Activated CD8-positive, alpha-beta memory T cell treated with anti-CD3 and anti-CD28 coated beads, Interleukin-2, amount 50 U/mL, for 4 hours (primary cell): ENCODE results near the gene AGAP1.

Experiments
- DNase-seq: peaks from one replicate; pipeline ENCODE4 v3.0.0-alpha.2; 2020

The AGAP1 gene

DNA sequence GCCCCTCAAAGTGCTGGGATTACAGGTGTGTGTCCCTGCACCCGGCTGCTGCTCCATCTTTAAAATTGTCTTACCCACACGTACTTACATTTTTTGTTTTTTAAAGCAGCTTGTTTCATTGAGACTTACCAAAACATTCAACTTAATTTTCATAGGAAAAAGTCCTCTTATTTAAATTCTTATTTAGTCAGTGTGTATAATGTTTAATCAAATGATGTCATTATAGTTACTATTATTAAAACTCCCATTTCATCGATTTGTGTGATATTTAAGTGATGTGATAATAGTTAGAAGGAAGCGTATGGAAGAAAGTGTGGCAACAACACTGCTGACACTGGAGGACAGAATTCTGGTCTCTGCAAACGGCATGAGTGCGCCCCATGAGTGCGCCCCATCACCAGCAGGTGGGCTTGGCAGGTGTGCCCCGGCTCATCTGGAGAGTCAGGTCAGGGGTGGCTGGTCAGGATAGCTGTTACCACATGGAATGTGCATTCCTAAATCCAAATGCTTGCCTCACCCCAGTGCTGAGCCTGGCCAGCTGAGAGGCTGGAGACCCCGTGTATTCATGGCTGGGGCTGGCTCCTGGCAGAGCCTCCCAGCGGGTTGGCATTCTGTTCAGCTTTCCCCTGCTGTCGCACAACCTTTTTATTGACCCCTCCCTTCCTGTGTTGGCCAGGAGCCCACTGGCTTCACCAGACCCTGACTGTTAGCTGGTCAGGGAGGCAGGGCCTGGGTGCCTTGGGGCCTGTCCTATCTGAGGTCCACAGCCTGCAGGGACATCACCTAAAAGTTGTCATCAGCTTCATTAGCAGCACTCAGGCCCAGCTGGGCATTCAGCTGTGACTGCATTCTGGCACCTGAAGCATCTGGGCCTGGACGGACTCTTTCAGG is 79.7 kb downstream of the AGAP1 start:
- DNase-seq, result no peak

DNA sequence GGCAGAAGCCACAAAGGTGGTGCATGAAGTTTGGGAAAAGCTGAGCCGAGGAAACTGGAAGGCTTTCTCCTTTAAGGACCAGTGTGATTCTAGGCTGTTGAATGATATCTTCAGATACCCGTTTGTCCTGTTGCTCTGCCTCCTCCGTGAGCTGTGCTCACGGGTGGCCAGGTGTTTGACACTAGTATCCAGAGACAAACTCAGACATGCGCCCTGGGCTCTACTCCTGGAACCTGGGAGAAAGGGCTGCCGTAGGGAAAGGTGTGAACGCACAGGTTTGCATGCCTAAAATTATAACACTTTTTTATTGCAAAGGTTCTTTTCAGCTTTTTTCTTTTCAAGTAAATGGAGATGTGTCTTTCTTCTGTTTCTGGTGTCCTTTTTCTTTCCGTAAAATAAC is 81.6 kb downstream of the AGAP1 start:
- DNase-seq, result no peak

DNA sequence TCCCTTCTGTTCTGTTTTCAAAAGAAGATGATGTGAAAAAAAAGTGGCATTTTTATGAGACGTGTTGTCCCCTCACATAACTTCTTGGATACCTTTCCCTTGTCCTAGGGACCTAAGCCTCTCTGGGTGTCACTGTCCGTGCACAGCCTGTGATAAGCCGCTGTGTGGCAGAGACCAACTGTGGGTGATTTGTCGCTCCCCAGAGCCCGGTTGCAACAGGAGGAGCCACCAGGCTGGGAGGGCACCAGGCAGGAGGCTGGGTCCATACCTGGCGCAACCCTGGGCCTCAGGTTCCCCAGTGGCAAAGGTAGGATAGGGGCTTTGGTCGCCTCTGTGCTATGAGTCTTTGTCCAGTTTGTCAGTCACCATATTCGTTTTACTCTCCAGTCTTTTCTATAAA is 82.1 kb downstream of the AGAP1 start:
- DNase-seq, result no peak

DNA sequence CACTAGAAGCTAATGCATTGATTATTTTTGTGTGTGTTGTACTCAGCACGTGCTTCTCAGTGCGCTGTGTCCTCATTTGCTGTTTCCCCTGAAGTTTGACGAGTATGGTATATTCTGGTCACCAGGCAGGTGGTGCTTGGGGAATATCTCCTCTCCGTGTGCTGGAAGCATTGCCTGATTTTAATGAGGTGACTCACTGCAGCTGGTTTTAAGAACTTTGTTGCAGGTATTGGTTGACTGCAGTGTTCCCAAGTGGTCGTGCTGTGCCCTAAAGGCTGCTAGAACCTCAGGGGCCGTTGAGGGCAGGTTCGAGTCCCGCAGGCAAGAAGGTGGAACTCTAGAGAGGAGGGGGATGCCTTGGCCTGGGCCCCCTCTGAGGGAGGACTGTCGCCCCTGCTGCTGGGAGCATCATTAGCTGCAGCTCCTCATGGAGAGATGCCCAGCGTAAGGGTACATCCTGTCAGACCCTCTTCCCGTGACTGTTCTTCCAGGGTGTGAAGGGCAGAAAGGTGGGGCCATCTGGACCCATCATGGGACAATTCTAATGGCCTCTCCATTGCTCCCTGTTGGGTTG is 82.6 kb downstream of the AGAP1 start:
- DNase-seq, result no peak

DNA sequence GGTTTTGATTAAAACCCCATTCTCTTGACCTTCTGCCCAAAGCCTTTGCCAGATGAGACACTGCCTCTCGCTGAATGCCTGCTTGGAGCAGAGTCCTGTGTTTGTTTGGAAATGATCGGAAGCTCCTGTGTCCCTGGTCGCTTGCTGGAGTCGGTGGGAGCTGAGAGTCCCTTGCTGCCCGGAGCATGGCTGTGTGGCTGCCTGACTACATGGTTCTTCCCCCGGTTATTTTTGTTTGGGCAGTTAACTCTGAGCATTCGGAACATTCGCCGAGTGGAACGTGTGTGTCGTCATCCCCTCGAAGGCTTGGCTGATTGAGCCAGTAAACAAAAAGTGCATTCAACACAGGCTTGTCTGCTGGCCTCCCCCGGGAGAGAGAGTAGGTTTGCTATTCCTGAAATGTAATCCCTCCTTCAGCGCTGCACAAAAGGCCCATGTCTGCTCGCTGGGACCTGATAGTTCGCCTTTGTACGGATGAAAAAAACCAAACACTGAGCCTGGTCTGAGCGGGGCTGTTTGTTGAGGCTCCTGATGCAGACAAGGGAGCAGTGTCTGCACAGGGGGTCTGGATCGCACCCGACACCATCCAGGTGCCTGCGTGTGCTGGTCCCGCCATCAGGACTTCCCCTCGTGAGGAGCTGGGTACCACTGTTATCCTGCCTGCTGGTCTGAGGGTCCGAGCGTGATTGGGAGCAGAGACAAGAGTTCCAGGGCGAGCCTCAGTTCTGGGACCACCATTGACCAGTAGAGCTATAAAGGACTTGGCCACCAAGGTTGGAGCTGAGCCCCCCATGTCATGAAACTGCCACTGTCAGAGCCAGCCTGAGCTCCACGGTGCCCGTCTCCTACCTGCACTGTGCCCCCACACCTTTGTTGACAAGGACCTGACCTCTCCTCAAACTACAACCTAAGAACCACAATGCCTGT is 83.8 kb downstream of the AGAP1 start:
- no peak for DNase-seq

DNA sequence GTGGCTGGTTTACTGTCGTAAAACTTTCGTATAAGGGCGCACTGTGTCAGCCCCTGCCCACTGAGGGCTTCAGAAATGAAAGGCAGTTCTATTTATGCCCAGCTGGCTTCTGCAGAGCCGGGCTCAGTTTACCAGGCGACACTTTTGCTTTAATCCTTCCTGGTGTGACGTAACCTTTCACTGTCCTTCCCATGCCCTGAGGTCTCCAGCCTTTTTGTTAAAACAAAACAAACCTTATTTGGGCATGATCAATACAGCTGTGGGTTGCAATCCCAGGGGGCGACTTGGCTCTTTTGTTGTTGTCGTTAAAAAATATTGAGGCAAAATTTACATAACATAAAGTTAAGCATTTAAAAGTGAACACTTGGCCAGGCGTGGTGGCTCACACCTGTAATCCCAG is 85.3 kb downstream of the AGAP1 start:
- DNase-seq, result no peak

DNA sequence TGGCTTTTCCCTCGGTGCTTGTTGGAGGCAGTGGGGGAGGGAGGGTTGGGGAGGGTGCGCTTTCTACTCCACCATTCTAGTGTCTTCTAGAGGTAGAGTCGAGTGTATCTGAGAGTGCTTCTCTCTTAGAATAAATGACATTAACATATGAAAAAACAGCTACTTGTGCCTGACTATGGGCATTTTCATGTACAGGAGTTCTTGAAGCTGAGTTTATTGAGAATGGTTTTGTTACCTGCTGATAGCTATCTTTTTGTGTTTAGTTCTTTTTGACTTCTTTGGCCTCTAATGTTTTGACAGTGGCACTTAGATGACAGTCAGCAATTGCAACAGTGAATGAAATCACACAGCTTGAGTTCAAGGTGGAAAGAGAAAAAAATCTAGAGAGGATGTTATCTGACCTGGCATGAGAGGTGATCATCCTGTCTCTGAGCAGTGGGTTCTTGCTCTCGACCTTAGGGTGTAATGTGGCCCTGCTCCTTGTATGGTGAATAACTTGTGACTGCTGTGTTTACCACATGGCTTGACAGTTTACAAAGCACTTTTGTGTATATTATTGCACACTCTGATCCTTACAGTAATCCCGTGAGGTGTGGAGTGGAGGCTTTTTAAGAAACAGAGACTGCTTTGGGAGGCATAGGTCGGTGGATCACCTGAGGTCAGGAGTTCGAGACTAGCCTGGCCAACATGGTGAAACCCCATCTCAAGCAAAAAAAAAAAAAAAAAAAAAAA is 86.7 kb downstream of the AGAP1 start:
- DNase-seq, result no peak

DNA sequence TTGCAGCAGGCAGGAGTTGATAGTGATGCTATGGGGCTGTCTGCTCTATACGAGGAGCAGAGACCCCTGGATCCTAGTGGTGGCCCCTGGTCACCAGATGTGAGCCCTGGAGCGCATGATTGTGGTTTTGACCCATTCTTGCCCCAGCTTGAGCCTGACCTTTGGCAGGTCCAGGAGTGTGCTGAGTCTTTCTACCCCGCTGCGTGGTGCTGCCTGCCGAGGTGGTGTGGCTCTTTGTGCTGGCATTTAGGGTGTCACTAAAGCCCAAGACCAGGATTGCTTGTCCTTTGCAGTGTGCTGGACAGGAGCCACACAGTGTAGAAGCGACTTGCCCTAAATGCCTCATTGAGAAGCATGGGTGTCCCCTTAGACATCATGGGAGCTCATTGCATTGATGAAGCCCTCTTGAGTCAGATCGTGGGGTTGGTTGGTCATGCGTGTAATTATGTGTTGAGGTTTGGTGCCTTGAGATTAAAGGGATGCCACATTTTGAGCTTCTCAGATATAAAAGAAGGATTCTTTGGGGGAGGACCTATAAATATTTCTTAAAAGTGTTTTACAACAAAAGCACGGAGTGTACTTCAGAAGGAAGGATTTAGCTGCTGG is 88.3 kb downstream of the AGAP1 start:
- no peak for DNase-seq

DNA sequence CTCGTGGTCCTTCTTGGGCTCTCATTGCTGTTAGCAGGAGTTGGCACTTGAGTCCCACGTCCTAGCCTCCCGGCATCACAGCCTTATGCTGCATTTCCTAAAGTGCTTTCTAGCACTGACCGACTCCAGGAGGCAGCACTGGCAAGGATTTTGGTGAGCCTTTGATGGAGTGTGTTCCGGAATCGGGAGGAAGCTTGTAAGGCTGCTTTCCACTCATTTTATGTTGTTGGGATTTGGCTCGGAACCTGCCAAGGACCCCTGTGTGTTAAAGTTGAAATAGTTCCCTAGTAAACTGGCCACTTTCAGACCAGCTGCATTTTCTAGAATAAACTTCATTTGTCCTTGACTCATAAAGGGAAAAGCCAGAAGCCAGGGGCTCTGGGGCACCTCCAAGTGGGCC is 88.9 kb downstream of the AGAP1 start:
- no peak for DNase-seq

DNA sequence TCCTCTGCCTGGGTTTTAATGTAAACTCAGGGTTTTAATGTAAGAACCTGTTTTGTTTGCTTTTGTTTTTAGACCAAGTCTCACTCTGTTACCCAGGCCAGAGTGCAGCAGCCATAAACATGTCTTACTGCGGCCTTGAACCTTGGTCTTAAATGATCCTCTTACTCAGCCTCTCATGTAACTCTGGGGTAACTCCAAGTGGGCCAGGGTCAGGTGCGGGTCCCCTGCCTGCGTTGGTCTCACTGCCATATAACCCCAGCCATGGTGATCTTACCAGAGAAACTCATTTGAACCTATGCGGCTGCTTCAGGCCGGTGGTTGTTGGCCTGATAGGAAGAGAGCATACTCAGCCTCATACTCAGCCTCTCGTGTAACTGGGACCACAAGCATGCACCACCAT is 89.3 kb downstream of the AGAP1 start:
- DNase-seq, result no peak

DNA sequence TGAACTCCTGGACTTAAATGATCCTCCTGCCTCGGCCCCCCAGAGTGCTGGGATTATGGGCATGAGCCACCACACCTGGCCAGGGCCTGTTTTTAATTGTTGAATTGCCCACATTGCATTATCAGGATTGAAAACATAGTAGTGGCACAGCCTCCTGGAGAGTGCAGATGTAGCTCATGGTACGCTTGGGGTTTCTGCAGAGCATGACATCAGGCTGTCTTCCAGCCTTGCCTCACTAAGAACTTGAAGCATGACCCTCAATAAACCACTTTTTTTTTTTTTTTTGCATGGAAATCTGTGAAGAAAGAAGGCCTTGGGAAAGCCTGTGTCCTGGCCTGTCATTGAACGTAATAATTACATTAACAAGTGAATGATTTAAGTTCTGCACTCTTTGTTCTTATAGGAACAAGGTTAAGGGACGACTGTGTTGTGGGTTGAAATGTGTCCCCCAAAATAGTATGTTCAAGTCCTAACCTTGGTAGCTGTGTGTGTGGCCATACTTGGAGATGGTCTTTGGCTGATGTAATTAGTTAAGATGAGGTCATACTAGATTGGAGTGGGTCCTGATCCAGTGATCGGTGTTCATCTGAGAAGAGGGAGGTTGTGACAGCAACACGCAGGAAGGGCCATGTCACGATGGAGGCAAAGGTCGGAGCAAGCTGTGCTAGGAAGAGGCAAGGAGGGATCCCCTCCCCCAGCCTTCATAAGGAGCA is 90.2 kb downstream of the AGAP1 start:
- DNase-seq, result no peak

DNA sequence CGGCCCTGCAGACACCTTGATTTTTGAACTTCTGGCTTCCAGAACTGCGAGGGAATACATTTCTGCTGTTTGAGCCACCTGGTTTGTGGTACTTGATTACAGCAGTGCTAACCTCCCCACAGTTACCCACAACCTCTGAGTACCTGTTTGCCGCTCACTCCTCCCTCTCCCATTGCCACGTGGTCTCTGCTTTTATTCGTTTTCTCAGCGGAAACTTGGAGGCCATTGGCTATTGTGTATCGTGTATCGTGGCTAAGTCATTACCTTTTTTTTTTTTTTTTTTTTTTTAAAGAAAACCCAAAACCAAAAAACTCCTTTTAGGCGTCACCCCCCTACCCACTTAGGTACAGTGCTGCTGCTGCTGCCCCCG is 90.8 kb downstream of the AGAP1 start:
- DNase-seq, result no peak

DNA sequence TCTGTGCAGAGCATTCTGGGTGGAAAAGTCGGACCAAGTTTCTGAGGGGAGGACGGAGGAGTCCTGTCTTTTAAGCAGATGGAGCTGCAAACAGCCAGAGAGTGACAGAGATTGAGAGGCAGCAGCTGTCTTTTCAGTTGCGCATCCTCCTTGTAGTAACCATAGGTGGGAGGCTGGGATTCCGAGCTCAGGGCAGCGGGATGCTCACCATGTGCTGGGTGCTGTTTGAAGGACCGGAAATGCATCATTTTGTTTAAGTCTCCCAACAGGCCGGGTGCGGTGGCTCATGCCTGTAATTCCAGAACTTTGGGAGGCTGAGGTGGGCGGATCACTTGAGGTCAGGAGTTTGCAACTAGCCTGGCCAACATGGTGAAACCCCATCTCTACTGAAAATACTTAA is 93.4 kb downstream of the AGAP1 start:
- DNase-seq, result no peak

DNA sequence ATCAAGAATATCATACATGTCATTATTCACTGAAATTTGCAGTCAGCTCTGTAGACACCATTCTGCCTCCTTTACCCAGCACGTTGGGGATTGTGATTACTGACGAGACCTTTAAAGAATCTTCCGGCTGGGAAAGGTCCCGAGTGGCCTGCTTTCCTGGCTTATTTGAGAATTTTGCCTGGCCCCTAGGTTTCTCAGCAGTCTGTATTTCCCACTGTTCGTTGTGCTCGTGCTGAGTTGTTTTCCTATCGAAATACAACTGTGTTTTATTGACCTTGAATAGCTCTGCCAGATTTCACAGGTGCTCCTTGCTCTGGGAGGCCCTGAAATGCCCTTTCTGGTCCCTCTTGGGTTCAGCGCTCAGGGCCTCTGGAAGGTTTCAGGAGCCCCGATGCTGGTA is 94.9 kb downstream of the AGAP1 start:
- no peak for DNase-seq

DNA sequence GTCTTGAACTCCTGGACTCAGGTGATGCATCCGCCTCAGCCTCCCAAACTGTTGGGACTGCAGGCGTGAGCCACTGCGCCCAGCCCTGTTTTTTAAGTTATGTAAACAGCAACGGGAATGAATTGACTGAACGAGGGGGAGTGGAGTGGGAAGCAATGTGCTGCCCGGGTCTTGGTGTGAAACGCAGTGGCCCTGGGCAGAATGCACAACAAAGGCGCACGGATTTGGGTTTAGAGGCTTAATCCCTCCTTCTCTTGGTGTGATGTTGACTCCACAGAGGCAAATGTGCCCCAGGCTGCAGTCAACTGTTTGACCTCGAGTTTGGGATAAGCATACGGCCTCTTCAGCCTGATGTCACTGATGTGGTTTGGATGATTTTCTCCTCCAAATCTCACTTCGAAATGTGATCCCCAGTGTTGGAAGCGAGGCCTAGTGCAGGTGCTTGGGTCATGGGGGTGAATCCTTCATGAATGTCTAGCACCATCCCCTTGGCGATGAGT is 97.4 kb downstream of the AGAP1 start:
- no peak for DNase-seq

DNA sequence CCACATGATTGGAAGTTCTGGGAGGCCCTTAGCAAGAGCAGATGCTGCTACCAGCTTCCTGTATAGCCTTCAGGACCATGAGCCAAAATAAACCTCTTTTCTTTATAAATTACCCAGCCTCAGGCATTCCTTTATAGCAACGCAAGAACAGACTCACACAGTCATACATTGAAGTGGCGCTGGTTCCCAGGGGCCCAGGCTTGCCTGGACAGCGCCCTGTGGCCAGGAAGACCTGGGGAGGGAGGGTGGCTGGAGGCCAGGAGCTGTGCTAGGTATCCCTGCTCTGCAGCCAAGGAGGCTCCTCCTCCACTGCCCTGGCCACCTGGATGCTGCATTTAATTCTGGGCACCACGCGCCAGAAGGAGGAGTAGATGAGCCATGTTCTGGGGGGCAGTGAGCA is 98.1 kb downstream of the AGAP1 start:
- DNase-seq, result no peak

DNA sequence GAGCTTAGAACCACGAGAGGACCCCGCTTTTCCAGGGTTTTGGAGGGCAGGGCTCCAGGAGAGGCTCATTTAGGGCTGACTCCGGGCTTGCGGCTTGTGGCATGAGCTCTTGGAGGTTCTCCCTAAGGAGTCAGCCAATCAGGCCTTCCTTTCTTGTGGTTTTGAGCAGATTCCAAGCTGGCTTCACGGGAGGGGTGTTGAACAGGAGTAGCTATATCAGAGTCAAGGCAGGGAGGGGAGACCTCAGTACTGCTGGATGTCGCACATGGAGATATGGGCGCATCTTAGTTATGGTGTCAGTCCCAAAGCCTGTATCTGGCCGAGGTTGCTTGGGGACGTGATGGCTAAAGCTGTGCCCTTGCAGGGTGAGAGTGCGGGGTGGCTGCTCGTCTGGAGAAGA is 98.6 kb downstream of the AGAP1 start:
- DNase-seq, result no peak

DNA sequence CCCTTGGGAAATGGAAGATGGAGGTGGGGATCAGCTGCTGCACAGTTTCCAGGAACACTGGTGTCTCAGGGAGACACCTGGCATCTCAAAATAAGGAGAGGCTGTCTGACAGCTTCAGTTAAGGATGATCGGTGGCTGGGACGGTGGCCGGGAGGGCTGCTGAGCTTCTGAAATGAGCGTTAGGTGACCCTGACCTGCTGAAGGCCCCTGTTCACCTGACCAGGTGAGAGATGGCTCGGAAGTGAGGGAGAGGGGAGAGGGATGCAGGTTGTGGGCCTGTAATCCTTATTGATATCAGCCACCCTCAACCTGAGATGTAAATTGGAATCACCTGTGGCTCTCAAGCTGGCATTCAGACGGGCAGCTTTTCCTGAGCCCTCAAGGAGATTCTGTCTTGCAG is 99.0 kb downstream of the AGAP1 start:
- no peak for DNase-seq

DNA sequence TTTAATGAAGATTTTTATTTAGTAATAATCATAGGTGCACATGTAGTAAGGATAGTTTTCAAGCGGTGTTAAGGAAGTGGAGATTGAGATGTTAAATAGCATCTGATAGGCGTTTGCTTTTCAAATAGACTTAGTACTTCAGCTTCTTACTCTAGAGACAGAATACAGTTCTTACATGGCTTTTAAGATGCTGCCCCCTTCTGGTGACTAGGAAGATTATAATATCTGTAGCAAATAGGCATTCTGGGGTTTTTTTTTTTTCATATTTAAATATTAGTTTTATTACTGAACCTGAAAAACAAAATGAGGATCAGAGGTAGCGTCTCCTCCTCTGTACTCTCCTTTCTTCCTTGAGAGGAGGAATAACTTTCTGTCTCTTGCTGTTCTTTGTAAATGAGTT is 100.2 kb downstream of the AGAP1 start:
- no peak for DNase-seq

DNA sequence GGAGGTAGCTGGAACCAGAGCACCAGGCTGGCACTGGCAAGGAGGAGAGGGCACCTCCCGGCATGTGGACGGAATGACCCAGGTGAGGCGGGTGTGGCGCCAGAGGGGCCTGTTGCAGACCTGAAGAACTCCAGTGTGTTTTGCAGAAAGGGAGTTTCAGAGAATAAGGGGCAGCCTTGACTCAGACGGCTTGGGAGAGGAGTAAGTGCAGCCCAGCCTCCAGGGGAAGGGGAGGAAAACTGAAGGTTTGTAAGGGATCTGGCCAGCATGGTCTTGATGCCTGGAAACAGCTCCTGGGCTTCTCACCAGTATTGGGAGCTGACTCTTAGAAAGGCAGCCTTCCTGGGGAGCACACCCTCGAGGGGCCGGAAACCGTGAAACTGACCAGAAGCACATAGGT is 101.1 kb downstream of the AGAP1 start:
- no peak for DNase-seq

DNA sequence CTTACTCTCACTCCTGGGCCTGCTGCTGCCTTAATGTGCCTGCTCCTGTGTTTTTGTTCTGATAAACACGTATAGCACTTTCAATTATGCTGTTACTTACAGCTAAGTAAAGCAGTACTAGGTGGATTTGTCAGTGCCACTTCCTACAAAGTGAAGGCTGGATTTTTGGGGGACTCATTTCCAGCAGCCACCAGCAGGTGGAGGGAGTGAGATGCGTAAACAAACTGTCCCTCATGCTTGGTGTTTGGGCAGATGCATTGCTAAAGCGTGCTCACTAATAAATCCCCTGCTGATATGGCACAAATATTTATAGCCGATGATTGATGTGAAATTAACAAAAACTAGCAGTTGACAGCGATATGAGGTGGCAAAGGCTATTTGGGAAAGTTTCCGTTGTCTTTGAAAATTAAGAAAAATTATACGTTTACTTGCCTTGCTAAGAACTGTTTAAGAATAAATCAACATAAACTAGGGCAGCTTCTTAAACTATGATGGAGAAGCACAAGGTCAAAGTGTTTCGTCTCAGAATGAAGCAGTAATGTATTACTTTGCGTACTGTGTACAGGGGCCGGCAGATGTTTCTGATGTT is 101.7 kb downstream of the AGAP1 start:
- DNase-seq, result peak; percentile 28
